GM12865 (cell line): ENCODE results near the gene GALK2.

Experiments used
- DNase-seq: peaks from one replicate; pipeline ENCODE4 v3.0.0; 2010; ENCODE audit warnings: low read depth
- H3K4me3 ChIP-seq: 2 replicates; pipeline ENCODE4 v1.5.1; 2011; ENCODE audit warnings: mild to moderate bottlenecking, low read depth, low read length, control low read depth
- TF ChIP-seq, protein P1 (sequence below): IDR thresholded peaks from 2 replicates; pipeline ENCODE4 v1.5.1; 2011; ENCODE audit warnings: low read length, control low read depth, low read depth, inconsistent platforms; ENCODE audit not compliant: insufficient read depth; ENCODE audit errors: missing control alignments

GALK2 gene

DNA sequence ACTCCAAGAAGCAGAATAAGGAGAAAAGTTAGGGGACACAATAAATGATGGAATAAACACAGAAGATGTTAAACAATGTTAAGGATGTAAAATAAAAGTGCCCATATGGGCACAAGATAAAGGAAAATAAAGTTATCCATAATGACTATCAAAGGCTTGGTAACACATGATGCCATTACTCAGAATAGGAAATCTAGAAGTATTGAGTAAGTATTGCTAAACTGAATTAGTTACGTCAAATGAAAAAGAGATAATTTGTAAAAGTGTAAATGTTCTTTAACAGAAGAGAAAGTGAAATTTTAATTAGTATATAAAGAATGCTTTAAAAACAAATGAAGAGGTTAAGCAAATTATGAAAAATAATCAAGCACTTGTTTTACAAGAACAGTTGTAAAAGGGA, 21.3 kb upstream of the GALK2 start:
- no peak overlapping the region for H3K4me3 ChIP-seq
- TF ChIP-seq, protein P1, sequence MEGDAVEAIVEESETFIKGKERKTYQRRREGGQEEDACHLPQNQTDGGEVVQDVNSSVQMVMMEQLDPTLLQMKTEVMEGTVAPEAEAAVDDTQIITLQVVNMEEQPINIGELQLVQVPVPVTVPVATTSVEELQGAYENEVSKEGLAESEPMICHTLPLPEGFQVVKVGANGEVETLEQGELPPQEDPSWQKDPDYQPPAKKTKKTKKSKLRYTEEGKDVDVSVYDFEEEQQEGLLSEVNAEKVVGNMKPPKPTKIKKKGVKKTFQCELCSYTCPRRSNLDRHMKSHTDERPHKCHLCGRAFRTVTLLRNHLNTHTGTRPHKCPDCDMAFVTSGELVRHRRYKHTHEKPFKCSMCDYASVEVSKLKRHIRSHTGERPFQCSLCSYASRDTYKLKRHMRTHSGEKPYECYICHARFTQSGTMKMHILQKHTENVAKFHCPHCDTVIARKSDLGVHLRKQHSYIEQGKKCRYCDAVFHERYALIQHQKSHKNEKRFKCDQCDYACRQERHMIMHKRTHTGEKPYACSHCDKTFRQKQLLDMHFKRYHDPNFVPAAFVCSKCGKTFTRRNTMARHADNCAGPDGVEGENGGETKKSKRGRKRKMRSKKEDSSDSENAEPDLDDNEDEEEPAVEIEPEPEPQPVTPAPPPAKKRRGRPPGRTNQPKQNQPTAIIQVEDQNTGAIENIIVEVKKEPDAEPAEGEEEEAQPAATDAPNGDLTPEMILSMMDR = no peak
- no peak for DNase-seq

DNA sequence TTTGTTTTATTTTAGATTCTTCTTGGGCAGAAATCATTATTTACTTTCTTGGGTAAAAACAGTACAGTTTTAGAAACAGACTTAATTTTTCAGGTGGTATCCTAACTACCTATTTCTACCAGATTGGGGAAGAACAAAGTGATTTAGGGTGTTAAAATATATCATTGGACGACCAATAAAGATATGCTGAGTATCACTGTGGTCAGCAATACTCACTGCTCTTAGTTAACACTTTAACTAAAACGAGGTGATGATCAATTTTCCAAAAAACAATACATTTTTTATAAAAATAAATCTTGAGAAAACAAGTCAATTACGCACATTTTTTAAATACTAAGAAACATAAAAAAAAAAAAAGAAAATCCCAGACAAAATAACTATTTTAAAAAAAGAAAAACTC, 18.2 kb upstream of the GALK2 start:
- DNase-seq = no peak
- TF ChIP-seq, protein P1 = no peak
- H3K4me3 ChIP-seq = no peak overlapping the region

DNA sequence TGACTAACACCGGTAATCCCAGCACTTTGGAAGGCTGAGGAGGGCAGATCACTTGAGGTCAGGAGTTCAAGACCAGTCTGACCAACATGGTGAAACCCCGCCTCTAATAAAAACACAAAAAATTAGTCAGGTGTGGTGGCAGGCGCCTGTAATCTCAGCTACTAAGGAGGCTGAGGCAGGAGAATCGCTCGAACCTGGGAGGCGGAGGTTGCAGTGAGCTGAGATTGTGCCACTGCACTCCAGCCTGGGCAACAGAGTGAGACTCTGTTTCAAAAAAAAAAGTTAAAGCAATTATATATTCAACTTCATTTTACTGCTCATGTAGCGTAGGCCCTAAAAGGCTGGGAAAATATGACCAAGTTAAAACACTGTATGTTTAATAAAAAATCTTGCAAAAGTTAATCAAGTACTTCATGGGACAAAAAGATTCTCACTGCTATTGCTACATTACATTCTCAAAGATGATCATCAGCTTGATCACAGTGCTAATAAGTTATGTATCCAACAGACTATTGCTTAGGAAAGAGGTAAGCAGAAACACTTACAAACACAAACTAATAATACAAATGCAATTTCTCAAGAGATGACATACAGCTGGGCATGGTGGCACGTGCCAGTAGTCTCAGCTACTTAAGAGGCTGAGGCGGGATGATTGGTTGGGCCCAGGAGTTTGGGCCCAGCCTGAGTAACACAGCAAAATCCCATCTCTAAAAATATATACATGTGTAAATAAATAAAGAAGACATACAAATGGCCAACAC, 17.3 kb upstream of the GALK2 start:
- H3K4me3 ChIP-seq = no peak overlapping the region
- TF ChIP-seq, protein P1 = no peak
- DNase-seq = no peak

DNA sequence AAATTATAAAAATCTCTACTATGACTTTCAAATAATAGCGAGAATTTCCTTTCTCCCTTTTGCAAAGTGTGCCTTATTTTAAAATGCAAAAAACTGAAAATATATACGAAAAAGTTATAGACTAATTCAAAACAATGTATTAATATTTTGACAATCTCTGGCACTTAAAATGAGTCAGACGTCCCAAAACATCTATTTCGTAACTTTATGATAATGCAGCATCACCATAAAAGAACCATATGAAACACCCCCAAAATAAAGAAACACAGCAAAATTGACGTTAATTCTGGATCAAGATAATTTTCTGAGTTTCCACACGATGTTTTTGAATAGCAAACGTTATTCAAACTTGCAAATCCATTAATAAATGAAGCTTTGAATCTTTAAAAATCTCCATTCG, 15.7 kb upstream of the GALK2 start:
- TF ChIP-seq, protein P1 = no peak
- no peak for DNase-seq
- peak overlapping the region; percentile 84 for H3K4me3 ChIP-seq

DNA sequence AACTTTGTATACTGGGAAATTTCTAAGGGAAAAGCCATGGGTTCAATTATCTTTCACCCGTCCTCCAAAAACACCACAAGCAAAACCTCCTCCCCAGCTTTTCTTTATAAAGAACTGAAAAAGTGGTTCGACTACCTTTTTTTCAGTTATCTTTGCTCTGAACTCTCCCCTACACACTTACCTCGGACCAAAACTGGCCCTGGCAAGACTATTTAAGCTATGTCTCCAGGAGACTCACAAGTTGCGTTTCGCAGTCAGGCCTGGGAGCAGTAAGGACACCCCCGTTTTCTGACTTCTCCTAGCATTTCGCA, 15.3 kb upstream of the GALK2 start:
- TF ChIP-seq, protein P1 = no peak
- DNase-seq = no peak
- peak overlapping the region; percentile 84 for H3K4me3 ChIP-seq

DNA sequence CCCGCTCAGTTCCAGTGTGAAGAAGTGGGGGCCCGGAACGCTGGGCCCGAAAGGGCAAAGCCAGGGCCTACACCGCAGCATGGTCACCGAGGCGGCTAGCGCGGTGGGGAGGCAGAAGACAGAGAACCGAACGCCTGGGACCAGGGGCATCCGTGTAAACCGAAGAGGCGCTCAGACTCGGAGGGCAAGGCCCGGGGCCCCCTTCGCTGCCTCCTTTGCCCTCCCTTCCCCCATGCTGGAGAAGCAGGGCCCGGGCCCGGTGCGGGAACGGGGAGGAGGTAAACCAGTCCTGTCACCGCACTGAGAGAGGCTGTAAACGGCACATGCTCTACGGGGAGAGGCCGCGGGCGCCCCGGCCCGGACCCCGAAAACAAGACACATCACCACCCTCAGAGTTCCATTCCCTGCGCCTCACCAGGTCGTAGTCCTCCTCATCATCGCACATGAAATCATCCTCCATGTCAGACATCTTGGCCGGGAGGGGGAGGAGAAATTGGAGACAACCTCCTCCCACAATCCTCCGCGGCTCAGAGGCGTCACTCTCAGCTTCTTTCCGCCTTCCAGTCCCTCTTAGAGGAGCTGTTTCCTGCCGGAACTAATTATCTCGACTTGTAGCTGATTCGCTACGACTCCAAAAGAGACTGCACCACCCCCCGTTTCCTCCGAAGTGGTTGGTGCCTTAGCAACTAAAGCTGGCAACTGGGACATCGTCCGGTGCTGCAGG, 14.8 kb upstream of the GALK2 start, which contains the start of gene COPS2:
Gene COPS2, minus strand, starts transcription at position 490 of the 724 bp plus-strand sequence. Its CDS starts 21 bp downstream, at position 469.
- peak within 1 kb of the TSS; percentile 84 for H3K4me3 ChIP-seq
- TF ChIP-seq, protein P1 = no peak
- DNase-seq = peak; percentile 98
